GM12878 (cell line): Measurements from ENCODE around the gene SVIL. TPM values are rescaled to one million over a fixed set of nuclear protein-coding genes. Genes with fewer than 3 reads are reported as not detected.

Experiments used
- ATAC-seq: fragments of 200-7000 bp; cut with Tn5 transposase; 3 replicates; pipeline ENCODE4 v1.9.1; 2020; ENCODE audit warnings: mild to moderate bottlenecking, moderate library complexity
- BruUV-seq: library from RNA; stranded (reverse); fragments of 400-500 nt; replicated peaks from 2 replicates; lab custom pipeline; 2021; lab: Mats Ljungman, UMichigan
- CTCF ChIA-PET: fragments of 300-600 bp; sonication (Branson Sonifier 250); formaldehyde crosslinking; extraction: SDS; loops from one replicate; lab custom pipeline; 2021; ENCODE audit warnings: inconsistent platforms; lab: Yijun Ruan, JAX
- POLR2A ChIA-PET: fragments of 350-600 bp; formaldehyde crosslinking; extraction: SDS; loops from one replicate; lab custom pipeline; 2021; ENCODE audit warnings: inconsistent platforms; lab: Charles Lee
- RAD21 ChIA-PET: fragments of 300-600 bp; sonication (Branson Sonifier 250); formaldehyde crosslinking; loops from one replicate; lab custom pipeline; 2023; ENCODE audit warnings: antibody characterized with exemption; ENCODE audit not compliant: unreplicated experiment; lab: Charles Lee
- SMC1A ChIA-PET: fragments of 300-600 bp; sonication (Branson Sonifier 250); formaldehyde crosslinking; loops from one replicate; lab custom pipeline; 2023; ENCODE audit not compliant: unreplicated experiment, uncharacterized antibody; lab: Charles Lee
- DNase-seq: peaks from one replicate; pipeline ENCODE4 v3.0.0-alpha.2; 2011; ENCODE audit warnings: low read depth, low spot score
- FAIRE-seq: peaks from 3 replicates; lab custom pipeline; 2011; peaks lifted over from hg19 to GRCh38; lab: Jason Lieb, UNC
- H2AFZ ChIP-seq: 2 replicates; pipeline ENCODE4 v1.6.0; 2011; ENCODE audit warnings: low read depth, low read length, control low read depth; ENCODE audit not compliant: control insufficient read depth
- H3K27ac ChIP-seq: 2 replicates; pipeline ENCODE4 v1.5.1; 2011; ENCODE audit warnings: control low read depth; ENCODE audit not compliant: control insufficient read depth, insufficient read depth
- H3K27me3 ChIP-seq, 2 experiments: replicated peaks in 1 of 2; 2 replicates each; pipeline versions ENCODE4 v1.6.0 to v1.6.1; 2011; ENCODE audit warnings: low read length in 1 of 2; ENCODE audit not compliant: control insufficient read depth in 2 of 2, insufficient read depth in 2 of 2
- H3K36me3 ChIP-seq, 2 experiments: 2 replicates each; pipeline ENCODE4 v1.5.1; 2011; ENCODE audit warnings: low read length in 1 of 2; ENCODE audit not compliant: control insufficient read depth in 2 of 2, insufficient read depth in 2 of 2
- H3K4me1 ChIP-seq: 2 replicates; pipeline ENCODE4 v1.6.1; 2011; ENCODE audit warnings: mild to moderate bottlenecking, low read length, moderate library complexity, mixed read lengths; ENCODE audit not compliant: control insufficient read depth, insufficient read depth
- H3K4me2 ChIP-seq: 2 replicates; pipeline ENCODE4 v1.6.0; 2011; ENCODE audit warnings: control low read depth; ENCODE audit not compliant: control insufficient read depth, insufficient read depth
- H3K4me3 ChIP-seq: fragments of 200-600 bp; sonication (generic); 2 replicates; pipeline ENCODE4 v1.5.1; 2016
- H3K79me2 ChIP-seq: 2 replicates; pipeline ENCODE4 v1.6.0; 2011; ENCODE audit warnings: low read length; ENCODE audit not compliant: control insufficient read depth, insufficient read depth
- H3K9ac ChIP-seq: 2 replicates; pipeline ENCODE4 v1.8.0; 2011; ENCODE audit warnings: low read length, control low read depth, mixed read lengths; ENCODE audit not compliant: control insufficient read depth, insufficient read depth
- H3K9me3 ChIP-seq: replicated peaks from 3 replicates; pipeline ENCODE4 v1.5.1; 2011; ENCODE audit warnings: mild to moderate bottlenecking, low read length; ENCODE audit not compliant: control insufficient read depth, insufficient read depth
- H4K20me1 ChIP-seq: 2 replicates; pipeline ENCODE4 v1.6.0; 2011; ENCODE audit not compliant: control insufficient read depth, insufficient read depth
- BRCA1 ChIP-seq: IDR thresholded peaks from 2 replicates; pipeline ENCODE4 v1.6.1; 2011; ENCODE audit warnings: low read depth, low read length, improper control_type of control experiment
- HCFC1 ChIP-seq: fragments of 150-350 bp; IDR thresholded peaks from 2 replicates; pipeline ENCODE4 v1.6.1; 2014; ENCODE audit warnings: low read length
- NFXL1 ChIP-seq: fragments of 450-650 bp; IDR thresholded peaks from 2 replicates; pipeline ENCODE4 v1.6.1; 2017; ENCODE audit warnings: antibody characterized with exemption, mild to moderate bottlenecking, borderline replicate concordance
- ZSCAN29 ChIP-seq: fragments of 450-650 bp; IDR thresholded peaks from 2 replicates; pipeline ENCODE4 v1.6.1; 2017; ENCODE audit warnings: mild to moderate bottlenecking, moderate library complexity
- ZZZ3 ChIP-seq: IDR thresholded peaks from 2 replicates; pipeline ENCODE4 v1.6.1; 2011; ENCODE audit warnings: low read depth; ENCODE audit not compliant: control insufficient read depth, insufficient read length
- WGBS: methylation state at CpG from one replicate; pipeline ENCODE4 v1.1.6; 2016; ENCODE audit warnings: low lambda C conversion rate; ENCODE audit not compliant: insufficient replicate concordance, insufficient coverage; ENCODE audit errors: missing lambda C conversion rate; 5-methylcytosine and 5-hydroxymethylcytosine counted together
- in situ Hi-C: fragments of 300-500 bp; cut with MboI; formaldehyde crosslinking; loops from 9 replicates; pipeline ENCODE4 v1.14.3; 2018; ENCODE audit warnings: mixed read lengths
- intact Hi-C: fragments of 100-400 bp; cut with micrococcal nuclease; formaldehyde crosslinking; loops from one replicate; pipeline ENCODE4 v1.14.2; 2022; ENCODE audit not compliant: unreplicated experiment
- polyA plus RNA-seq, 11 experiments: library from polyadenylated mRNA; depleted of rRNA in 4 of 11; unstranded in 6 of 11; stranded (reverse) in 5 of 11; fragments of >200 nt; fragmentation: Nextera tagmentation in 4 of 11; fragmentation: Illumina TruSeq in 1 of 11; extraction: Ambion mirVana in 4 of 11; extraction: Trizol in 1 of 11; gene quantifications; 1 replicate in 1 of 11; 2 replicates in 10 of 11; pipeline versions ENCODE4 v1.2.1 to v1.2.3, GENCODE V29; 2011 to 2016; ENCODE audit warnings: inconsistent platforms in 2 of 11, missing spikeins in 2 of 11, low read depth in 1 of 11
- total RNA-seq, 4 experiments: library from RNA; depleted of rRNA in 3 of 4; stranded (reverse); fragments of >200 nt in 3 of 4; fragmentation: Illumina TruSeq in 1 of 4; extraction: Trizol in 1 of 4; gene quantifications; 2 replicates each; pipeline versions ENCODE4 v1.2.1 to v1.2.3, GENCODE V29; 2013 to 2021
- TF ChIP-seq, protein P1 (sequence below): fragments of 450-650 bp; IDR thresholded peaks from 2 replicates; pipeline ENCODE4 v1.6.1; 2017; ENCODE audit warnings: low read depth, mild to moderate bottlenecking, moderate library complexity
- TF ChIP-seq, protein P2 (sequence below): fragments of 450-650 bp; IDR thresholded peaks from 2 replicates; pipeline ENCODE4 v1.6.1; 2017; ENCODE audit warnings: antibody characterized with exemption, mild to moderate bottlenecking, moderate library complexity

The SVIL gene
- total and polyA plus RNA-seq, 10 of the 15 experiments (the other 5 are each of a cell fraction or from before 2014, with no cell fraction given), result 0.22 to 1.9 (median 0.87) TPM

- ChIA-PET SMC1A (no interaction called here), RAD21 (no interaction called here), CTCF (no interaction called here), POLR2A (no interaction called here)
- Histone ChIP-seq H3K27me3 (no peaks in the 10 kb centered on the region), H3K27ac (no peak overlapping the region), H2AFZ (no peak overlapping the region), H3K9me3 (no peaks in the 10 kb centered on the region), H4K20me1 (no peaks in the 10 kb centered on the region), H3K9ac (no peak overlapping the region), H3K36me3 (no peaks in the 10 kb centered on the region), H3K4me1 (no peaks in the 10 kb centered on the region), H3K4me2 (no peak overlapping the region), H3K4me3 (no peak overlapping the region), H3K79me2 (no peaks in the 10 kb centered on the region)
- in situ Hi-C loops (no loop called here), intact Hi-C loops (no loop called here)
- ATAC-seq (no peak), DNase-seq (no peak), FAIRE-seq (no peak)
- 37% methylated on average over 6 of the region's 6 CpGs for WGBS
- BruUV-seq, result no TSS peak
- TF ChIP-seq, protein P1, sequence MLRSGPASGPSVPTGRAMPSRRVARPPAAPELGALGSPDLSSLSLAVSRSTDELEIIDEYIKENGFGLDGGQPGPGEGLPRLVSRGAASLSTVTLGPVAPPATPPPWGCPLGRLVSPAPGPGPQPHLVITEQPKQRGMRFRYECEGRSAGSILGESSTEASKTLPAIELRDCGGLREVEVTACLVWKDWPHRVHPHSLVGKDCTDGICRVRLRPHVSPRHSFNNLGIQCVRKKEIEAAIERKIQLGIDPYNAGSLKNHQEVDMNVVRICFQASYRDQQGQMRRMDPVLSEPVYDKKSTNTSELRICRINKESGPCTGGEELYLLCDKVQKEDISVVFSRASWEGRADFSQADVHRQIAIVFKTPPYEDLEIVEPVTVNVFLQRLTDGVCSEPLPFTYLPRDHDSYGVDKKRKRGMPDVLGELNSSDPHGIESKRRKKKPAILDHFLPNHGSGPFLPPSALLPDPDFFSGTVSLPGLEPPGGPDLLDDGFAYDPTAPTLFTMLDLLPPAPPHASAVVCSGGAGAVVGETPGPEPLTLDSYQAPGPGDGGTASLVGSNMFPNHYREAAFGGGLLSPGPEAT, result no peak
- TF ChIP-seq HCFC1, result no peak
- no peak for TF ChIP-seq BRCA1
- no peak for TF ChIP-seq ZZZ3
- TF ChIP-seq NFXL1, result no peak
- TF ChIP-seq, protein P2, sequence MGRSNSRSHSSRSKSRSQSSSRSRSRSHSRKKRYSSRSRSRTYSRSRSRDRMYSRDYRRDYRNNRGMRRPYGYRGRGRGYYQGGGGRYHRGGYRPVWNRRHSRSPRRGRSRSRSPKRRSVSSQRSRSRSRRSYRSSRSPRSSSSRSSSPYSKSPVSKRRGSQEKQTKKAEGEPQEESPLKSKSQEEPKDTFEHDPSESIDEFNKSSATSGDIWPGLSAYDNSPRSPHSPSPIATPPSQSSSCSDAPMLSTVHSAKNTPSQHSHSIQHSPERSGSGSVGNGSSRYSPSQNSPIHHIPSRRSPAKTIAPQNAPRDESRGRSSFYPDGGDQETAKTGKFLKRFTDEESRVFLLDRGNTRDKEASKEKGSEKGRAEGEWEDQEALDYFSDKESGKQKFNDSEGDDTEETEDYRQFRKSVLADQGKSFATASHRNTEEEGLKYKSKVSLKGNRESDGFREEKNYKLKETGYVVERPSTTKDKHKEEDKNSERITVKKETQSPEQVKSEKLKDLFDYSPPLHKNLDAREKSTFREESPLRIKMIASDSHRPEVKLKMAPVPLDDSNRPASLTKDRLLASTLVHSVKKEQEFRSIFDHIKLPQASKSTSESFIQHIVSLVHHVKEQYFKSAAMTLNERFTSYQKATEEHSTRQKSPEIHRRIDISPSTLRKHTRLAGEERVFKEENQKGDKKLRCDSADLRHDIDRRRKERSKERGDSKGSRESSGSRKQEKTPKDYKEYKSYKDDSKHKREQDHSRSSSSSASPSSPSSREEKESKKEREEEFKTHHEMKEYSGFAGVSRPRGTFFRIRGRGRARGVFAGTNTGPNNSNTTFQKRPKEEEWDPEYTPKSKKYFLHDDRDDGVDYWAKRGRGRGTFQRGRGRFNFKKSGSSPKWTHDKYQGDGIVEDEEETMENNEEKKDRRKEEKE, result no peak
- TF ChIP-seq ZSCAN29, result no peak
Observed at GRCh38 chr10:29539412-29539811, 95.4 kb downstream of the SVIL start.
